K562 (cell line): ENCODE measurements around the gene MEF2C. TPM values are rescaled to one million over a fixed set of nuclear protein-coding genes. Genes with fewer than 3 reads are reported as not detected.

Experiments
- ADNP ChIP-seq: fragments of 200-800 bp; sonication (Bioruptor generic); IDR thresholded peaks from 2 replicates; pipeline ENCODE4 v1.6.1; 2016; ENCODE audit warnings: missing genetic modification characterization, missing compliant biosample characterization
- ASH1L ChIP-seq: fragments of 450-650 bp; IDR thresholded peaks from 2 replicates; pipeline ENCODE4 v1.6.1; 2018; ENCODE audit warnings: borderline replicate concordance, mild to moderate bottlenecking, low read depth; ENCODE audit not compliant: partially characterized antibody
- CREB3 ChIP-seq: fragments of 450-650 bp; conservative IDR thresholded peaks from 2 replicates; pipeline ENCODE4 v1.6.1; 2016; ENCODE audit warnings: missing genetic modification characterization, low read depth, mild to moderate bottlenecking, missing compliant biosample characterization, moderate library complexity
- CXXC5 ChIP-seq: fragments of 250-450 bp; sonication (Bioruptor Pico); IDR thresholded peaks from 2 replicates; pipeline ENCODE4 v1.8.0; 2022; ENCODE audit warnings: inconsistent platforms, mild to moderate bottlenecking, moderate library complexity
- MIER1 ChIP-seq: fragments of 450-650 bp; IDR thresholded peaks from 2 replicates; pipeline ENCODE4 v1.6.1; 2016; ENCODE audit warnings: antibody characterized with exemption, mild to moderate bottlenecking, low read depth
- POLR2A ChIP-seq: fragments of 450-650 bp; conservative IDR thresholded peaks from 2 replicates; pipeline ENCODE4 v1.6.1; 2016
- TBP ChIP-seq: optimal IDR thresholded peaks from 2 replicates; pipeline ENCODE3; 2011; ENCODE audit warnings: low read depth, low read length, improper control_type of control experiment
- THRB ChIP-seq: fragments of 450-650 bp; formaldehyde crosslinking; conservative IDR thresholded peaks from 2 replicates; pipeline ENCODE4 v1.4.0; 2022; ENCODE audit warnings: mild to moderate bottlenecking, missing genetic modification characterization
- ZBTB11 ChIP-seq, 3 experiments: fragments of 200-800 bp in 1 of 3; fragments of 250-450 bp in 1 of 3; fragments of 450-650 bp in 1 of 3; sonication (Bioruptor Pico) in 1 of 3; sonication (Bioruptor generic) in 1 of 3; formaldehyde crosslinking in 1 of 3; IDR thresholded peaks; 2 replicates each; pipeline versions ENCODE4 v1.6.1 to v1.8.0; 2016 to 2022; ENCODE audit warnings: mild to moderate bottlenecking in 2 of 3, missing genetic modification characterization in 2 of 3, missing compliant biosample characterization in 1 of 3, moderate library complexity in 1 of 3
- ZNF133 ChIP-seq: fragments of 250-450 bp; sonication (Bioruptor Pico); IDR thresholded peaks from 2 replicates; pipeline ENCODE4 v1.4.0; 2020; ENCODE audit warnings: mild to moderate bottlenecking
- ZNF146 ChIP-seq: IDR thresholded peaks from one replicate; pipeline ENCODE4 v1.6.1; 2018; ENCODE audit warnings: missing compliant biosample characterization; ENCODE audit not compliant: unreplicated experiment
- ZNF584 ChIP-seq: fragments of 200-800 bp; sonication (Bioruptor generic); IDR thresholded peaks from 2 replicates; pipeline ENCODE4 v1.6.1; 2016; ENCODE audit warnings: low read depth, mild to moderate bottlenecking, missing genetic modification characterization, missing compliant biosample characterization
- ZNF586 ChIP-seq: fragments of 450-650 bp; formaldehyde crosslinking; conservative IDR thresholded peaks from 2 replicates; pipeline ENCODE4 v1.4.0; 2020; ENCODE audit warnings: mild to moderate bottlenecking, moderate library complexity
- ZNF707 ChIP-seq: fragments of 250-450 bp; sonication (Bioruptor Pico); conservative IDR thresholded peaks from 2 replicates; pipeline ENCODE4 v1.8.0; 2022; ENCODE audit warnings: inconsistent platforms, mild to moderate bottlenecking, moderate library complexity
- polyA plus RNA-seq, 8 experiments: library from polyadenylated mRNA; depleted of rRNA in 4 of 8; stranded (reverse) in 5 of 8; unstranded in 3 of 8; fragments of >200 nt; fragmentation: Nextera tagmentation in 2 of 8; fragmentation: Illumina TruSeq in 1 of 8; extraction: Ambion mirVana in 2 of 8; extraction: Trizol in 1 of 8; gene quantifications; 2 replicates each; pipeline versions ENCODE4 v1.2.1 to v1.2.3, GENCODE V29; 2011 to 2014; ENCODE audit warnings: inconsistent platforms in 1 of 8, missing spikeins in 1 of 8
- total RNA-seq, 7 experiments: library from RNA; depleted of rRNA in 6 of 7; stranded (reverse); fragments of >200 nt in 6 of 7; fragmentation: Illumina TruSeq in 2 of 7; extraction: Trizol in 2 of 7; gene quantifications; 2 replicates each; pipeline versions ENCODE4 v1.2.1 to v1.2.3, GENCODE V29; 2011 to 2021; ENCODE audit warnings: low replicate concordance in 1 of 7
- TF ChIP-seq, protein P1 (sequence below): sonication (generic); formaldehyde crosslinking; IDR thresholded peaks from 2 replicates; pipeline ENCODE4 v1.8.0; 2022; ENCODE audit warnings: mild to moderate bottlenecking, missing genetic modification reagents
- TF ChIP-seq, protein P2 (sequence below): fragments of 450-650 bp; formaldehyde crosslinking; IDR thresholded peaks from 2 replicates; pipeline ENCODE4 v1.4.0; 2020; ENCODE audit warnings: mild to moderate bottlenecking, moderate library complexity
- TF ChIP-seq, protein P3 (sequence below): conservative IDR thresholded peaks from 2 replicates; pipeline ENCODE4 v1.6.1; 2011; ENCODE audit warnings: low read depth, mild to moderate bottlenecking, low read length; ENCODE audit not compliant: control insufficient read depth

MEF2C gene
- total and polyA plus RNA-seq, 9 of the 15 experiments (the other 6 are each of a cell fraction or from before 2014, with no cell fraction given) = 25.1 to 67.8 (median 58.3) TPM

GRCh38 chr5:88883059-88883835 is at the start of gene MEF2C (continued):
- TF ChIP-seq, protein P1, sequence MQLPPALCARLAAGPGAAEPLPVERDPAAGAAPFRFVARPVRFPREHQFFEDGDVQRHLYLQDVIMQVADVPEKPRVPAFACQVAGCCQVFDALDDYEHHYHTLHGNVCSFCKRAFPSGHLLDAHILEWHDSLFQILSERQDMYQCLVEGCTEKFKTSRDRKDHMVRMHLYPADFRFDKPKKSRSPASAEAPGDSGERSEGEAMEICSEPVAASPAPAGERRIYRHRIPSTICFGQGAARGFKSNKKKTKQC (CRISPR knock-in tag) = no peak
- no peak for TF ChIP-seq ADNP (tag)
- no peak for TF ChIP-seq ZNF146
- TF ChIP-seq ZNF584 (CRISPR knock-in tag) = peak; percentile 83; the same call in 1 of the 2 replicates
- TF ChIP-seq TBP = peak; percentile 76
- peak; percentile 59; the same call in 1 of the 2 replicates for TF ChIP-seq POLR2A
- TF ChIP-seq, protein P2, sequence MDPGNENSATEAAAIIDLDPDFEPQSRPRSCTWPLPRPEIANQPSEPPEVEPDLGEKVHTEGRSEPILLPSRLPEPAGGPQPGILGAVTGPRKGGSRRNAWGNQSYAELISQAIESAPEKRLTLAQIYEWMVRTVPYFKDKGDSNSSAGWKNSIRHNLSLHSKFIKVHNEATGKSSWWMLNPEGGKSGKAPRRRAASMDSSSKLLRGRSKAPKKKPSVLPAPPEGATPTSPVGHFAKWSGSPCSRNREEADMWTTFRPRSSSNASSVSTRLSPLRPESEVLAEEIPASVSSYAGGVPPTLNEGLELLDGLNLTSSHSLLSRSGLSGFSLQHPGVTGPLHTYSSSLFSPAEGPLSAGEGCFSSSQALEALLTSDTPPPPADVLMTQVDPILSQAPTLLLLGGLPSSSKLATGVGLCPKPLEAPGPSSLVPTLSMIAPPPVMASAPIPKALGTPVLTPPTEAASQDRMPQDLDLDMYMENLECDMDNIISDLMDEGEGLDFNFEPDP (CRISPR knock-in tag) = no peak
- TF ChIP-seq, protein P3, sequence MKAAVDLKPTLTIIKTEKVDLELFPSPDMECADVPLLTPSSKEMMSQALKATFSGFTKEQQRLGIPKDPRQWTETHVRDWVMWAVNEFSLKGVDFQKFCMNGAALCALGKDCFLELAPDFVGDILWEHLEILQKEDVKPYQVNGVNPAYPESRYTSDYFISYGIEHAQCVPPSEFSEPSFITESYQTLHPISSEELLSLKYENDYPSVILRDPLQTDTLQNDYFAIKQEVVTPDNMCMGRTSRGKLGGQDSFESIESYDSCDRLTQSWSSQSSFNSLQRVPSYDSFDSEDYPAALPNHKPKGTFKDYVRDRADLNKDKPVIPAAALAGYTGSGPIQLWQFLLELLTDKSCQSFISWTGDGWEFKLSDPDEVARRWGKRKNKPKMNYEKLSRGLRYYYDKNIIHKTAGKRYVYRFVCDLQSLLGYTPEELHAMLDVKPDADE = no peak
- TF ChIP-seq CREB3 = peak; percentile 89
- peak in 1 of 3 experiments; percentile 83; a peak in 2 of 6 replicates for TF ChIP-seq ZBTB11 (CRISPR knock-in tag; IDR thresholded peaks at IDR 0.05)
- TF ChIP-seq ZNF707 (CRISPR knock-in tag) = no peak
- no peak for TF ChIP-seq MIER1
- peak; percentile 58 for TF ChIP-seq ASH1L
- no peak for TF ChIP-seq THRB (CRISPR knock-in tag)
- no peak for TF ChIP-seq ZNF133
- peak; percentile 92 for TF ChIP-seq CXXC5 (CRISPR knock-in tag)
- TF ChIP-seq ZNF586 (CRISPR knock-in tag) = 0 out of 2 replicates have a peak, but pooled peaks have one; percentile 17
